HepG2 (cell line): ENCODE results near the gene DPH6.

ENCODE experiments used
- FOSL1 ChIP-seq: sonication (generic); formaldehyde crosslinking; IDR thresholded peaks from 2 replicates; pipeline ENCODE4 v1.9.0; 2021; ENCODE audit warnings: missing genetic modification reagents, borderline replicate concordance
- MEF2D ChIP-seq: sonication (generic); formaldehyde crosslinking; IDR thresholded peaks from 2 replicates; pipeline ENCODE4 v1.5.1; 2020; ENCODE audit warnings: mild to moderate bottlenecking, missing genetic modification reagents
- POLR2AphosphoS5 ChIP-seq: IDR thresholded peaks from 2 replicates; pipeline ENCODE4 v1.6.1; 2012; ENCODE audit warnings: low read depth, low read length
- PREB ChIP-seq: sonication (generic); formaldehyde crosslinking; IDR thresholded peaks from 2 replicates; pipeline ENCODE4 v1.4.0; 2020; ENCODE audit warnings: missing genetic modification reagents

GRCh38 chr15:35580606-35581005 lies 34.6 kb upstream of the DPH6 start:
- TF ChIP-seq PREB (CRISPR knock-in tag) (no peak), POLR2AphosphoS5 (no peak), MEF2D (CRISPR knock-in tag) (no peak), FOSL1 (CRISPR knock-in tag) (no peak)
